ENCODE results near the gene RAD23B. TPM values are rescaled to one million over a fixed set of nuclear protein-coding genes. Genes with fewer than 3 reads are reported as not detected.
"Not testable (repeated sequence)": the region's sequence is repeated elsewhere in the genome, so short reads cannot be mapped to it uniquely, and the experiment has no call there.

Gene RAD23B
- total RNA-seq, 1 donor = 171 TPM

- DNase-seq (ENCODE audit: low read depth) = no peak
- TF ChIP-seq CTCF (IDR thresholded peaks at IDR 0.05; ENCODE audit: insufficient read depth, low read length) = no peak
Measured at GRCh38 chr9:107258919-107259318, 24.2 kb upstream of the RAD23B start.

GRCh38 chr9:107259751-107260313 lies 23.2 kb upstream of the RAD23B start:
- not testable (repeated sequence) for H3K4me3 ChIP-seq (ENCODE audit: low read depth, low read length); DNase-seq (ENCODE audit: low read depth)

More at GRCh38 chr9:107258919-107259318, 24.2 kb upstream of the RAD23B start:
- H3K4me3 ChIP-seq (ENCODE audit: low read depth, low read length) = no peak overlapping the region

- DNase-seq (ENCODE audit: low read depth) = no peak
- no peak for TF ChIP-seq CTCF (IDR thresholded peaks at IDR 0.05; ENCODE audit: insufficient read depth, low read length)
- no peak overlapping the region for H3K4me3 ChIP-seq (ENCODE audit: low read depth, low read length)
Measured at GRCh38 chr9:107260437-107261081, 22.5 kb upstream of the RAD23B start.

- TF ChIP-seq CTCF (IDR thresholded peaks at IDR 0.05; ENCODE audit: insufficient read depth, low read length) = no peak
- DNase-seq (ENCODE audit: low read depth) = no peak
- no peak overlapping the region for H3K4me3 ChIP-seq (ENCODE audit: low read depth, low read length)
Measured at GRCh38 chr9:107261106-107261505, 22.0 kb upstream of the RAD23B start.

GRCh38 chr9:107263289-107263688 lies 19.8 kb upstream of the RAD23B start:
- TF ChIP-seq CTCF (IDR thresholded peaks at IDR 0.05; ENCODE audit: insufficient read depth, low read length) = no peak
- H3K4me3 ChIP-seq (ENCODE audit: low read depth, low read length) = no peak overlapping the region
- no peak for DNase-seq (ENCODE audit: low read depth)

GRCh38 chr9:107266624-107267368 lies 16.3 kb upstream of the RAD23B start:
- no peak for DNase-seq (ENCODE audit: low read depth)
- no peak for TF ChIP-seq CTCF (IDR thresholded peaks at IDR 0.05; ENCODE audit: insufficient read depth, low read length)
- no peak overlapping the region for H3K4me3 ChIP-seq (ENCODE audit: low read depth, low read length)

GRCh38 chr9:107268560-107268959 lies 14.5 kb upstream of the RAD23B start:
- no peak for DNase-seq (ENCODE audit: low read depth)
- no peak for TF ChIP-seq CTCF (IDR thresholded peaks at IDR 0.05; ENCODE audit: insufficient read depth, low read length)
- H3K4me3 ChIP-seq (ENCODE audit: low read depth, low read length) = no peak overlapping the region
